AG09319 (cell line): ENCODE results near the gene DET1.

Source experiments
- DNase-seq: peaks from one replicate; pipeline ENCODE4 v3.0.0-alpha.2; 2010; ENCODE audit warnings: low read depth; ENCODE audit errors: extremely low read depth
- TF ChIP-seq, protein P1 (sequence below): IDR thresholded peaks from 2 replicates; pipeline ENCODE4 v1.5.1; 2011; ENCODE audit warnings: low read depth, mild to moderate bottlenecking, inconsistent platforms, low read length, moderate library complexity

The DET1 gene

DNA sequence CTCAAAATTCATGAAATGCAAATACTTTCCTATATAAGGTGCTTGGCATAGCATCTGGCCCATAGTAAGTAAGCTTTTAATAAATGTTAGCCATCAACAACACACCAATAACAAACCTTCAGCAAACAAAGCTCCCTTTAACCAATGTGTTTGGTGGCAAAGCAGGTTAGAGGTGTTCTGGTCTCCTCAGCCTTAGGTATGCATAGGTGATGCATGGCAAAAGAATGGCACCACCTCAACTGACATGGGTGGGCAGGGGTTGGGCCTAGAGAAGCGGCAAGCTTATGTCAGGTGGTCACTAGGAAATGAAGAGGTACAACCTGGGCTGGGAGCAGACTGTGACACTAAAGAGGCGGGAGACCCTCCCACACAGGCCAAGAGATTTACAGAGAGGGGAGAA lies 40.8 kb downstream of the DET1 start:
- TF ChIP-seq, protein P1, sequence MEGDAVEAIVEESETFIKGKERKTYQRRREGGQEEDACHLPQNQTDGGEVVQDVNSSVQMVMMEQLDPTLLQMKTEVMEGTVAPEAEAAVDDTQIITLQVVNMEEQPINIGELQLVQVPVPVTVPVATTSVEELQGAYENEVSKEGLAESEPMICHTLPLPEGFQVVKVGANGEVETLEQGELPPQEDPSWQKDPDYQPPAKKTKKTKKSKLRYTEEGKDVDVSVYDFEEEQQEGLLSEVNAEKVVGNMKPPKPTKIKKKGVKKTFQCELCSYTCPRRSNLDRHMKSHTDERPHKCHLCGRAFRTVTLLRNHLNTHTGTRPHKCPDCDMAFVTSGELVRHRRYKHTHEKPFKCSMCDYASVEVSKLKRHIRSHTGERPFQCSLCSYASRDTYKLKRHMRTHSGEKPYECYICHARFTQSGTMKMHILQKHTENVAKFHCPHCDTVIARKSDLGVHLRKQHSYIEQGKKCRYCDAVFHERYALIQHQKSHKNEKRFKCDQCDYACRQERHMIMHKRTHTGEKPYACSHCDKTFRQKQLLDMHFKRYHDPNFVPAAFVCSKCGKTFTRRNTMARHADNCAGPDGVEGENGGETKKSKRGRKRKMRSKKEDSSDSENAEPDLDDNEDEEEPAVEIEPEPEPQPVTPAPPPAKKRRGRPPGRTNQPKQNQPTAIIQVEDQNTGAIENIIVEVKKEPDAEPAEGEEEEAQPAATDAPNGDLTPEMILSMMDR = no peak
- no peak for DNase-seq

DNA sequence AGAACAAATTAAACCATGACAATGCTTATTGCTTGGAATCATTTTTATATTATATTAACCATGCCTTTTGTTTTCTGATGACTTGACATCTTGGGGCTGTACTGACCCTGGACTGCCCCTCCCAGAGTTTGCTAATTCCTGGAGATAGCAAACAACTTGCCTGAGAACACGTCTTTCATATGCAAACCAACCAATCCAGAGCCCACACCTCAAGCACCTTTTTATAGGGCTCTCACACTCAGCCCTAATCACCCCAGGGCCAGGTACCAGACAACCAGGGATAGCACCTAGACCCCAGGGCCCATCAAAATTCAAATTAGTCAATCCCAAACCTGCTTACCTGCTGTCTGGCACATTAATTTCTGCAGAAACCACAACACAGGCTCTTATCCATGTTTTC lies 42.0 kb downstream of the DET1 start:
- DNase-seq = no peak
- TF ChIP-seq, protein P1 = no peak

DNA sequence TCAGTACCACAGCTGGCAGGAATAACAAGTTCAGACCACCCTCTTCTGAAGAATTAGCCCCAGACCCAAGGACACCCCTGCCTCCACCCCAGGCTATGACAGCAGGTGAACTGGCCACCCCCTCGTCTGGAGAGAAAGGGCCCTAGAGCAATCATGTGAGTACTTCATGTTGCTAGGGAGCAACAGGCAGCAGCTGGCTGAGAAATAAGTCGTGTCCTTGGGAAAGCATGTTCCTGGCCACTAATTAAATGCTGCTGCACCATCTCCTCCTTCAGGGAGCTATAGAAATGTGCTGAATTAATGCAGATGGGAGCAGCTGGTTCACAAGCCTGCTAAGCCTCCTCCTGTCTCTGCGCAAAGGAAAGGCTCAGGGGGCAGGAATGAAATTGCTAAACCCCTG lies 47.5 kb downstream of the DET1 start:
- TF ChIP-seq, protein P1 = no peak
- DNase-seq = no peak

DNA sequence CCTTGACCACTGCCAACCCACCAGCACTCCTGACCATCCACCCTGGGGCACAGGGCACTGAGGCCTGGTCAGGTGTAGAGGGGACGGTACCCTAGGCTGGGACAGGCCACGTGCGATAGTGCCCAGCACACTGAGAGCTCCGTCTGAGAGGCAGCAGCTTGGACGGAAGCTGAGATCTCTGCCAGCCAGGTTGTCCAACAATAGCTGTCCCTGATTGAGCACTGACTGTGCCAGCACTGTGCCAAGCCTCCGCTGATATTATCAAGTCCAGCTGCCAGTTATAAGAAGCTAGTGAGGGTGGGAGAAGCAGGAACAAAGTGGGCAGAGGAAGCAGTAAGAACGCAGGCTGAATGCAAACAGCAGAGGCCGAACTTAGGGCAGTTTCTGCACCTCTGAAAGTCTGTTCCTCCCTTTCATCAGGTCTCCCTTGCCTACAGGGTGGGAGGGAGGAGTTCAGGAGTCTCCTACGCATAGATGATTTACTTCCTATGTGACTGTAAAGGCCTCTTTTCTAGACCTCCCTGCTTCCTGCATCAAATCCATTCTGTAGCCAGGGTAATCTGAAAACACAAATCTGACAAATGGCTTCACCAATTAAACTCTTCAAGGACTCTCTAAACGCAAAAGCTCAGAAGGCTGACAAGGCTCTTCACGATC lies 49.2 kb downstream of the DET1 start:
- TF ChIP-seq, protein P1 = no peak
- no peak for DNase-seq

DNA sequence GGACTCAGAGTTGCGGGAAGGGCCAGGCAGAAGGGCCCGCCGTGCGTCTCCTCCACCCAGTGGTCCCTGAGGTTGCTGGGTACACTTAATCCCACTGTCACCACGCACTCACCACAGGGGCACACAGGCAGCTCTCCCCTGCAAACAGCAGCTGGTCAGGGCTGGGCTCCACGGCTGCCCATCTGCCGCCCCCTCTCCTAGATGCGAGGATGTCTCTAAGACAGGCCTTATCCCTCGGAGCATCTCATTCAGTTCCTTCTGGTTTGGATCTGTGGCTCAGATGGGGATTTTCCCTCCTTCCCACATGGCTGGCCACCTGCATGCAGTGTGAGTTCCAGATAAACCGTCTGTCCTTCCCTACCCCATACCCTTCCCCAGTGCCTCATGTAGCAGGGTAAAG lies 52.6 kb downstream of the DET1 start:
- DNase-seq = no peak

DNA sequence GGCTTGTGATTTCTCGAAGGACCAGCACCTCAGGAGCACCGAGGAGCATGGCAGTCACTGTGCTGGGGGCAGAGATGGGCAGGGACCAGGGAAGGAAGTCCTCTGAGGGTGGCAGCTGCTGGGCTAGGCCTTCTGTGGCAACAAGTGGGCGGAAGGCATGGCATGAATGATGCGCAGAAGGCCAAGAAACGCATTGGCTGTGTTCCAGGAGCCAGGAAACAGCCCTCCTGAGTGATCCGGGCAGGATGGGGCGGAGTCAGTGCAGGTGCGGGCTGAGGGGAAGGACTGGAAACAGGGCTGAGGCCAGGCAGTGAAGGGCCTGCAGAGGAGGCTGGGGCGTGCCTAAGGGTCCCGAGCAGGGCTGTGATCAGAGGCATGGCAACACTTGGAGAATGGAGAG lies 55.3 kb downstream of the DET1 start:
- TF ChIP-seq, protein P1 = no peak
- DNase-seq = no peak

More for the DNA sequence above, 52.6 kb downstream of the DET1 start:
- TF ChIP-seq, protein P1 = no peak

DNA sequence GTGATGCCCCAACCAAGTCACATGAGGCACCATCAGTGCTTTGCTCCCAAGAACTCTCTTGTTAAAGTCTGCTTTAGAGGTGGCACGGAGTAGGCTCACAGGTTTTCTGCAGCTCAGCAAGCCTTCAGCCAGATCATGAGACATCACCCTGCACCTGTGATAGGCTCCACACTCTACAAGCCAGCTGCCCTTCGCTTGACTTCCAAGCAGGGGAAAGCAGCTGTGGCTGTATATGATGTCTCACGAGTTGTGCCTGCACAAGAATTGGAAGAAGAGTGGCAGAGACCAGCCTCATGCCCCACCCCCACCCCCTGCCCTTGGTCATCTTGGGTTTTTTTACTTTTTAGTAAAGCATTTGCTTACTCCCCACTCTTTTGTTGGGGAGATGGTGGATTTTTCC lies 56.4 kb downstream of the DET1 start:
- DNase-seq = no peak
- TF ChIP-seq, protein P1 = no peak
